Measurements from ENCODE around the gene KCNQ1. TPM values are rescaled to one million over a fixed set of nuclear protein-coding genes. Genes with fewer than 3 reads are reported as not detected.

Gene KCNQ1
- total RNA-seq, 1 experiment from 2014 or later, result 2.3 TPM

DNA sequence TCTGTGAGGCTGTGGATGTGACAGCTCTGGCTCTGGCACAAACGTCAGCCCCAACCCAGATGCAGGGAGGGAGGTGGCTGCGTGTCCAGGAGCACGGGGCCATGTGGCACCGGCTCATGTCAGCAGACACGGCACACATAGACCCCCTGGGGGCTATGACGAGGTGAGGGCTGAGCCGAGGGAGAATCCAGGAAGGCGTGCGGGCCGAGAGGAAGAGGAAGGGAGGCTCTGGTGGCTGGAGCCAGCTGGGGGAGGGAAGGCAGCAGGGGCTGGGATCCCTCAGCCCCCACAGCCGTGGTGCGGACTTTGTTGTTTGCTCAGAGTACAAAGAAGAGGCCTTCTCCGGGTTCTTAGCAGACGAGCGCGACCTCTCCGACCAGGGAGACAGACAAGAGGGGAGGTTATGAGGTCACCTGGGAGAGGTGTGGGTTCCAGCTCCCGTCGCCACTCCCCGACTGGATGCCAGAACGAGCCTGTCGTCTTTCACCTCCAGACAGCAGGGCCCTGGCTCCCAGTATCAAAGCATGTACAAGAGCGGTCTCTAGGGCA lies 394.7 kb downstream of the KCNQ1 start:
- peaks cover 76% of the 10 kb centered on the region for H3K27me3 Mint-ChIP-seq (ENCODE audit: low read depth)
- TF ChIP-seq, protein P1, sequence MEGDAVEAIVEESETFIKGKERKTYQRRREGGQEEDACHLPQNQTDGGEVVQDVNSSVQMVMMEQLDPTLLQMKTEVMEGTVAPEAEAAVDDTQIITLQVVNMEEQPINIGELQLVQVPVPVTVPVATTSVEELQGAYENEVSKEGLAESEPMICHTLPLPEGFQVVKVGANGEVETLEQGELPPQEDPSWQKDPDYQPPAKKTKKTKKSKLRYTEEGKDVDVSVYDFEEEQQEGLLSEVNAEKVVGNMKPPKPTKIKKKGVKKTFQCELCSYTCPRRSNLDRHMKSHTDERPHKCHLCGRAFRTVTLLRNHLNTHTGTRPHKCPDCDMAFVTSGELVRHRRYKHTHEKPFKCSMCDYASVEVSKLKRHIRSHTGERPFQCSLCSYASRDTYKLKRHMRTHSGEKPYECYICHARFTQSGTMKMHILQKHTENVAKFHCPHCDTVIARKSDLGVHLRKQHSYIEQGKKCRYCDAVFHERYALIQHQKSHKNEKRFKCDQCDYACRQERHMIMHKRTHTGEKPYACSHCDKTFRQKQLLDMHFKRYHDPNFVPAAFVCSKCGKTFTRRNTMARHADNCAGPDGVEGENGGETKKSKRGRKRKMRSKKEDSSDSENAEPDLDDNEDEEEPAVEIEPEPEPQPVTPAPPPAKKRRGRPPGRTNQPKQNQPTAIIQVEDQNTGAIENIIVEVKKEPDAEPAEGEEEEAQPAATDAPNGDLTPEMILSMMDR (conservative IDR thresholded peaks at IDR 0.05), result no peak
- H3K9me3 Mint-ChIP-seq, result no peaks in the 10 kb centered on the region
- H3K79me2 ChIP-seq (ENCODE audit: insufficient read depth, low read length), result no peaks in the 10 kb centered on the region
- H2BK5ac ChIP-seq (ENCODE audit: insufficient read length, low read length), result no peak overlapping the region
- H3K9ac ChIP-seq (ENCODE audit: extremely low read depth, insufficient read length, low read length), result no peak overlapping the region
- H3K23me2 ChIP-seq (ENCODE audit: insufficient read length, low read depth, low read length, poor library complexity, severe bottlenecking), result no peaks in the 10 kb centered on the region
- H4K8ac ChIP-seq (replicated peaks; ENCODE audit: insufficient read length, low read depth, low read length), result no peak overlapping the region
- no peak overlapping the region for H3K4me3 Mint-ChIP-seq
- no peak overlapping the region for H3K56ac ChIP-seq (ENCODE audit: insufficient read length, low read depth, low read length)
- H3K79me1 ChIP-seq (ENCODE audit: insufficient read depth, low read depth, low read length, poor library complexity, severe bottlenecking), result no peaks in the 10 kb centered on the region
- no peaks in the 10 kb centered on the region for H3K9me3 ChIP-seq (ENCODE audit: control insufficient read depth, low read depth, low read length)
- H4K20me1 ChIP-seq (ENCODE audit: control insufficient read depth, insufficient read depth, insufficient read length), result no peaks in the 10 kb centered on the region
- no peak overlapping the region for H3K4me2 ChIP-seq (ENCODE audit: insufficient read depth, insufficient read length, low read length)
- H2BK12ac ChIP-seq (ENCODE audit: insufficient read length, low read depth, low read length), result no peak overlapping the region
- H3K36me3 Mint-ChIP-seq (ENCODE audit: insufficient read depth in 1 of 3, low read depth in 3 of 3), result no peaks in the 10 kb centered on the region
- H3K4me1 ChIP-seq (ENCODE audit: insufficient read depth, low read length), result no peaks in the 10 kb centered on the region
- no peak overlapping the region for H2BK120ac ChIP-seq (ENCODE audit: low read depth, low read length, poor library complexity, severe bottlenecking)
- H2AFZ ChIP-seq (ENCODE audit: low read length), result no peak overlapping the region
- no peak overlapping the region for H4K91ac ChIP-seq (ENCODE audit: insufficient read length, low read depth, low read length)
- no peak overlapping the region for H3K14ac ChIP-seq (ENCODE audit: insufficient read depth, low read length)
- no peak for DNase-seq
- peaks cover 36 to 41% of the 10 kb centered on the region in 2 experiments for H3K4me1 Mint-ChIP-seq
- WGBS (ENCODE audit: extremely low coverage, insufficient read length, low lambda C conversion rate), result no CpG with 5 or more reads among the region's 23 CpGs
- no peak overlapping the region for H2BK20ac ChIP-seq (ENCODE audit: low read depth, low read length, poor library complexity, severe bottlenecking)
- H3T11ph ChIP-seq (ENCODE audit: low read length), result no peak overlapping the region
- no peak overlapping the region for H3K27ac ChIP-seq (ENCODE audit: insufficient read length, low read depth, low read length)
- no peak overlapping the region for H2AK5ac ChIP-seq (ENCODE audit: insufficient read length, low read length)
- H3K23ac ChIP-seq (ENCODE audit: insufficient read length, low read depth, low read length), result no peak overlapping the region
- H3K27me3 ChIP-seq (ENCODE audit: insufficient read depth, low read length), result no peaks in the 10 kb centered on the region; the same call in 1 of the 2 replicates
- H2BK15ac ChIP-seq (ENCODE audit: low read depth, low read length), result no peak overlapping the region
- no peak overlapping the region for H3K4ac ChIP-seq (ENCODE audit: low read depth, low read length)
- H3K18ac ChIP-seq (ENCODE audit: insufficient read length, low read depth, low read length), result no peak overlapping the region
- H3K27ac Mint-ChIP-seq, result no peak overlapping the region
- H4K5ac ChIP-seq (ENCODE audit: insufficient read length, low read depth, low read length), result no peak overlapping the region

Data from H9 (cell line).